Activated CD4-positive, alpha-beta T cell treated with anti-CD3 and anti-CD28 coated beads, Interleukin-2, amount 10 ng/mL, durations not matched to agents 7 days and 5 days (primary cell): ENCODE results near the gene PAAF1. TPM values are rescaled to one million over a fixed set of nuclear protein-coding genes. Genes with fewer than 3 reads are reported as not detected.
A peak's percentile ranks its signal among the peaks of the same experiment; 100 is the strongest.

Experiments used
- CTCF ChIA-PET: fragments of 350-600 bp; sonication (Branson Sonifier 250); formaldehyde crosslinking; loops from one replicate; lab custom pipeline; 2021; ENCODE audit warnings: antibody characterized with exemption; lab: Charles Lee
- POLR2A ChIA-PET: fragments of 350-600 bp; sonication (Branson Sonifier 250); formaldehyde crosslinking; loops from one replicate; lab custom pipeline; 2021; ENCODE audit warnings: antibody characterized with exemption; lab: Charles Lee
- DNase-seq: peaks from one replicate; pipeline ENCODE4 v3.0.0-alpha.2; 2020
- H3K27ac Mint-ChIP-seq: one replicate; pipeline ENCODE4 v1.8.0; 2021; ENCODE audit warnings: mild to moderate bottlenecking, moderate library complexity, mixed read lengths
- H3K27me3 Mint-ChIP-seq: one replicate; pipeline ENCODE4 v1.8.0; 2021; ENCODE audit warnings: mixed read lengths
- H3K36me3 Mint-ChIP-seq: one replicate; pipeline ENCODE4 v1.8.0; 2021; ENCODE audit warnings: low read depth, mixed read lengths
- H3K4me1 Mint-ChIP-seq: one replicate; pipeline ENCODE4 v1.8.0; 2021; ENCODE audit warnings: mixed read lengths
- H3K4me3 Mint-ChIP-seq: one replicate; pipeline ENCODE4 v1.8.0; 2021; ENCODE audit warnings: mild to moderate bottlenecking, moderate library complexity, mixed read lengths
- H3K9me3 Mint-ChIP-seq: one replicate; pipeline ENCODE4 v1.8.0; 2021; ENCODE audit warnings: mixed read lengths
- total RNA-seq, 2 experiments: library from RNA; stranded (reverse); gene quantifications; one replicate each; pipeline ENCODE4 v1.2.3, GENCODE V29; 2021

Gene PAAF1
- total RNA-seq, 2 experiments from 2014 or later = 17.0 to 17.2 TPM

GRCh38 chr11:73956876-73957653 lies 80.3 kb downstream of the PAAF1 start:
- Mint-ChIP-seq H3K4me1 (peaks cover 4% of the 10 kb centered on the region), H3K4me3 (no peak overlapping the region), H3K27me3 (peaks cover 12% of the 10 kb centered on the region), H3K9me3 (no peaks in the 10 kb centered on the region), H3K27ac (no peak overlapping the region), H3K36me3 (no peaks in the 10 kb centered on the region)
- DNase-seq = no peak
- CTCF ChIA-PET = interaction anchor here (0.6 to 1.2 kb wide), 6 partner anchors 9 to 331 kb away, joined by 3 read pairs; no protein-coding TSS in a partner anchor
- POLR2A ChIA-PET = no interaction called here

DNA sequence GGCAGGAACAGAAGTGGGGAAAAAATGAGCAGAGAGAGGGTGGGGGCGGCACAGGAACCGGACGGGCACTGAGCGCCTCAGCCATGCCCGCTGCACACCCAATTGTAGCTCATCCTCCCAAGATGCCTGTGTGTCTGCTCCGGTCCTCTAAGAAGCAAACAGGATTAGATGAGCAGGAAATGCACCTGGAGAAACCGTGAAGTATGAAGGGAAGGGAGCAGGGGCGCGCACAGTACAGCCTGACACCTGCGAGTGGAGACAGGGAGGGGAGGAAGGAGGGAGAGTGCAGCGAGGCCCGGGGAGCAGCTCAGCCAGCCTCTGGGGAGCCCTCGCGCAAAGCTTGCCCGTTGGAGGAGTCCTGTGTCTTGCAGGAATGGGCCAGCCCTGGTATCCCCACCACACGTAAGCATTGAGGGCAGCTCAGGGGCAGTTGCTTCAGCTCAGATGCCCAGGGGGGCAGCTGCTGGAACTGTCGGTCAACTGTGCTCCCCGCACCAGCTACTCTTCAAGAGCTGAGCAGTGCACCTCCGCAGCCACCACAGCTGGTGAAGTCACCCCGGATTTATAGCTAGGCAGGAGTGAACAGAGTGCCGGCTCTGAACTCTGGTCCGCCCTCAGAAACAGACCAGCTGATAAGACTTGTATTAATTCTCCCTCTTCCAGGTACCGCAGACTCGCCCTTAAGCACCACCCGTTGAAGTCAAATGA lies 81.0 kb downstream of the PAAF1 start:
- H3K9me3 Mint-ChIP-seq = no peaks in the 10 kb centered on the region
- ChIA-PET CTCF (interaction anchor here (0.6 to 1.2 kb wide), 3 partner anchors 13 to 332 kb away, joined by 3 read pairs; no protein-coding TSS in a partner anchor), POLR2A (no interaction called here)
- no peak overlapping the region for H3K27ac Mint-ChIP-seq
- H3K4me3 Mint-ChIP-seq = no peak overlapping the region
- peaks cover 12% of the 10 kb centered on the region for H3K27me3 Mint-ChIP-seq
- H3K4me1 Mint-ChIP-seq = peaks cover 4% of the 10 kb centered on the region
- no peak for DNase-seq
- H3K36me3 Mint-ChIP-seq = no peaks in the 10 kb centered on the region

DNA sequence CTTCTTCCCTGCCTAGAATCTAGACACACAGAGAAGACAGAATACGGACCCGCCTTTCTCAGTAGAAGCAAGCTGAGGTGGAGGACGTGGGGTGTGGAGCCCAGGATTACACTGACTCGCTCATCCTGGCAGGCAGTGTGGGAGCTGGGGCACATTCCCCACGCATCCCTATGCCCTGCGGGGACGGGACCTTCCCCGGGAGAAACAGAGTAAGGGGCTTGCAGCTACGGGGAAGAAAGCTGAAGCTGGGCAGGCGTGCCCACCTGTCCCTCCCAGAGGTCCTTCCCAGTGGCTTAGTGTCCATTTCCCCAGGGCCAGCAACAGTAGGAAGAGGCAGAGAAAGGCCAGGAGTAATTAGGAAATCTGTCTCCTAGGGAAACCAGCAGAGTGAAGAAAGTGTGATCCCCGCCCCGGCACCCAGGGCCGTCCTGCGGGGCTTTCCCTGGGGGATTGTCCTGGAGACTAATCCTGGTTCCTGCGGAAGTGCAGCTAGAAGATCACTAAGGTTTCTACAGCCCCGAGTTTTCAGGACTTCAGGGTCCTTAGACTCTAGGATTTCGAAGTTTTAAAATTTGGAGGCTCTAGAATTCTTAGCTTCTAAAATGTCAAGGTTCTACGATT lies 81.8 kb downstream of the PAAF1 start:
- no peaks in the 10 kb centered on the region for H3K9me3 Mint-ChIP-seq
- no peak overlapping the region for H3K4me3 Mint-ChIP-seq
- CTCF ChIA-PET = no interaction called here
- DNase-seq = no peak
- H3K27me3 Mint-ChIP-seq = peaks cover 12% of the 10 kb centered on the region
- POLR2A ChIA-PET = no interaction called here
- peaks cover 4% of the 10 kb centered on the region for H3K4me1 Mint-ChIP-seq
- no peak overlapping the region for H3K27ac Mint-ChIP-seq
- H3K36me3 Mint-ChIP-seq = no peaks in the 10 kb centered on the region

GRCh38 chr11:73961321-73961720 lies 84.5 kb downstream of the PAAF1 start:
- DNase-seq = no peak
- Mint-ChIP-seq H3K36me3 (no peaks in the 10 kb centered on the region), H3K27me3 (peaks cover 8% of the 10 kb centered on the region), H3K9me3 (no peaks in the 10 kb centered on the region), H3K4me3 (no peak overlapping the region), H3K27ac (no peak overlapping the region), H3K4me1 (peaks cover 17% of the 10 kb centered on the region)
- ChIA-PET POLR2A (no interaction called here), CTCF (interaction anchor here (0.6 to 2.3 kb wide), 3 partner anchors 19 to 114 kb away, joined by 3 to 10 read pairs (median 3); no protein-coding TSS in a partner anchor)

DNA sequence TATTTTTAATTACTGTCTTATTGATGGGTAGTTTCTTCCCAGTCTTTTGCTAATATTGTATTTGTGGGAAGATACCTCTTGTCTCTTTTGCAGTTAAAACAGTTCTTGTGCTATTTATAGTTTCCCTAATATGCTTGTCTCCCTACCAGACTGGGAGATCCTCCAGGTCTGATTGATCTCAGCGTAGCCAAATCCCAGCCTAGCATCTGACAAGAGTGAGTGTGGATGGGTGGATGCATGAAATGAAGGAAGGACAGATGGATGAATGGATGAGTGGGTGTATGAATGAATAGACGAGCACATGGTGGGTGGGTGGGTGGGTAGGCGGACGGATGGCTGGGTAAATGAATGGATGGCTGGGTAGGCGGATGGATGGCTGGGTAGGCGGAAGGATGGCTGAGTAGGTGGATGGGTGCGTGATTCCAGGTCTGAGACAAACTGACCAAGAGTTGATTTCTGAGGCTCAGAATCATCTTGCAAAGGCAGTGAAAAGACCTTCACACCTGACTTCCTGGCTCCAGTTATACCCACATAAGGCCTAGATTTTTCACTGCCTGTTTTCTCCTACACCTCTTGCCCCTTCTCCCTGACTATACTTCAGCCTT lies 85.4 kb downstream of the PAAF1 start:
- no peaks in the 10 kb centered on the region for H3K9me3 Mint-ChIP-seq
- no peak overlapping the region for H3K27ac Mint-ChIP-seq
- POLR2A ChIA-PET = no interaction called here
- no peak overlapping the region for H3K4me3 Mint-ChIP-seq
- H3K27me3 Mint-ChIP-seq = peaks cover 5% of the 10 kb centered on the region
- no peak for DNase-seq
- peaks cover 17% of the 10 kb centered on the region for H3K4me1 Mint-ChIP-seq
- no peaks in the 10 kb centered on the region for H3K36me3 Mint-ChIP-seq
- CTCF ChIA-PET = interaction anchor here (0.6 to 2.3 kb wide), 4 partner anchors 9 to 220 kb away, joined by 3 to 10 read pairs (median 3); no protein-coding TSS in a partner anchor

DNA sequence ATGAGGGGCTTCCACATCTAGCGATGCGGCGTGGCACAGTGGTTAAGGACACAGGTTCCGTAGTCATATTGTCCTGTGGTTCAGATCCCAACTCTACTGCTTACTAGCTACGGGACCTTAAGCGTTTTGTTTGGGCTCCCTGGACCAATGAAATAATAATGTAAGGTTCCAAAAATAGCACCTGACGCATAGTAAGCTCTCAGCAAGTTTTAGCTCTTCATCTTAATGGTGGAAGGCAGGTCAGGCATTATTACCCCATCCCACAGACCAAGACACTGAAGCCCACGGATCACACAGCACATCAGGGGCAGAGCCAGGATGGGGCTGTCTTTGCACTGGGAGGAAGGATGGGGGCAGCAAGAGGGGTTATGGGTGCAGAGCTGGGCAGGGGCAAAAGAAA lies 87.1 kb downstream of the PAAF1 start:
- Mint-ChIP-seq H3K4me1 (peaks cover 21% of the 10 kb centered on the region), H3K36me3 (no peaks in the 10 kb centered on the region), H3K4me3 (no peak overlapping the region), H3K27ac (peak overlapping the region; percentile 60), H3K27me3 (no peaks in the 10 kb centered on the region), H3K9me3 (no peaks in the 10 kb centered on the region)
- no peak for DNase-seq
- ChIA-PET POLR2A (no interaction called here), CTCF (interaction anchor here (0.5 to 2.6 kb wide), 13 partner anchors 11 to 485 kb away, joined by 3 to 7 read pairs (median 4); no protein-coding TSS in a partner anchor)

GRCh38 chr11:73965076-73965763 lies 88.4 kb downstream of the PAAF1 start:
- CTCF ChIA-PET = interaction anchor here (1.4 to 2.6 kb wide), 3 partner anchors 9 to 484 kb away, joined by 3 to 7 read pairs (median 6); no protein-coding TSS in a partner anchor
- Mint-ChIP-seq H3K9me3 (no peaks in the 10 kb centered on the region), H3K36me3 (no peaks in the 10 kb centered on the region), H3K4me1 (peaks cover 35% of the 10 kb centered on the region), H3K4me3 (peak overlapping the region; percentile 5), H3K27me3 (no peaks in the 10 kb centered on the region), H3K27ac (no peak overlapping the region)
- DNase-seq = no peak
- POLR2A ChIA-PET = no interaction called here

DNA sequence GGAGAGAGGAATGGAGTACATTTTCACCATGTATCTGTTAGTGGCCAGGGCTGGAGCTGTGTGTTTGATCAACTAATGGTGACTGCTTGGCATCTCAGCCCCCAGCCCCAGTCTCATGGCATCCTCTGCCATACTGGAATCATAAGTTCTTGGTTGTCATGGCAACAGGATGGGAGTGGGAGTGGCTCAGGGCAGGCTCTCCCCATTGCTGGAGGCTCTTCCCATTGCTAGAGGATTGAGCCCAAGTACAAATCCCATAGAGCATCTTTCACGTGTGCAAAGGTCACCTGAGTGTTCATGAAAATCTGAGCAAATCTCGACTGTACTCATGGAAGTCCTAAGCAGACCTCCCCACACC lies 88.9 kb downstream of the PAAF1 start:
- H3K4me3 Mint-ChIP-seq = no peak overlapping the region
- no peak for DNase-seq
- ChIA-PET POLR2A (no interaction called here), CTCF (interaction anchor here (0.9 to 2.6 kb wide), 3 partner anchors 9 to 29 kb away, joined by 3 to 7 read pairs (median 3); no protein-coding TSS in a partner anchor)
- no peaks in the 10 kb centered on the region for H3K36me3 Mint-ChIP-seq
- H3K9me3 Mint-ChIP-seq = no peaks in the 10 kb centered on the region
- no peaks in the 10 kb centered on the region for H3K27me3 Mint-ChIP-seq
- peaks cover 40% of the 10 kb centered on the region for H3K4me1 Mint-ChIP-seq
- H3K27ac Mint-ChIP-seq = no peak overlapping the region

- Mint-ChIP-seq H3K27ac (peak overlapping the region; percentile 32), H3K9me3 (no peaks in the 10 kb centered on the region), H3K4me1 (peaks cover 66% of the 10 kb centered on the region), H3K27me3 (no peaks in the 10 kb centered on the region), H3K36me3 (peaks cover 11% of the 10 kb centered on the region), H3K4me3 (no peak overlapping the region)
- CTCF ChIA-PET = interaction anchor here (2.4 kb wide), 1 partner anchor 12 kb away, joined by 11 read pairs; no protein-coding TSS in a partner anchor
- no peak for DNase-seq
- POLR2A ChIA-PET = no interaction called here
Observed at GRCh38 chr11:73968356-73968966, 91.7 kb downstream of the PAAF1 start.

- Mint-ChIP-seq H3K4me1 (peaks cover 70% of the 10 kb centered on the region), H3K36me3 (peaks cover 16% of the 10 kb centered on the region), H3K4me3 (no peak overlapping the region), H3K27ac (peak overlapping the region; percentile 84), H3K27me3 (no peaks in the 10 kb centered on the region), H3K9me3 (no peaks in the 10 kb centered on the region)
- POLR2A ChIA-PET = no interaction called here
- CTCF ChIA-PET = interaction anchor here (1.2 to 1.3 kb wide), 2 partner anchors 9 to 36 kb away, joined by 3 read pairs; no protein-coding TSS in a partner anchor
- no peak for DNase-seq
Observed at GRCh38 chr11:73969091-73969490, 92.3 kb downstream of the PAAF1 start.

GRCh38 chr11:73969991-73970800 lies 93.4 kb downstream of the PAAF1 start:
- CTCF ChIA-PET = interaction anchor here (0.9 to 1.3 kb wide), 4 partner anchors 8 to 56 kb away, joined by 3 to 4 read pairs (median 3); no protein-coding TSS in a partner anchor
- Mint-ChIP-seq H3K27ac (peak overlapping the region; percentile 84), H3K4me1 (peaks cover 72% of the 10 kb centered on the region), H3K36me3 (peaks cover 27% of the 10 kb centered on the region), H3K9me3 (no peaks in the 10 kb centered on the region), H3K27me3 (no peaks in the 10 kb centered on the region), H3K4me3 (no peak overlapping the region)
- DNase-seq = peak; percentile 35
- POLR2A ChIA-PET = interaction anchor here (1.7 kb wide), 1 partner anchor 10 kb away, joined by 9 read pairs; no protein-coding TSS in a partner anchor
